ENCODE data around the gene TMPRSS13. TPM values are rescaled to one million over a fixed set of nuclear protein-coding genes. Genes with fewer than 3 reads are reported as not detected.

Gene TMPRSS13
- total and polyA plus RNA-seq, 8 donors: 1.4 to 8.2 (median 2.3) TPM

GRCh38 chr11:117925198-117925925 is 3.8 kb downstream of the TMPRSS13 start:
- 70 to 75% methylated on average over 11 of the region's 11 CpGs for WGBS, 2 donors

DNA sequence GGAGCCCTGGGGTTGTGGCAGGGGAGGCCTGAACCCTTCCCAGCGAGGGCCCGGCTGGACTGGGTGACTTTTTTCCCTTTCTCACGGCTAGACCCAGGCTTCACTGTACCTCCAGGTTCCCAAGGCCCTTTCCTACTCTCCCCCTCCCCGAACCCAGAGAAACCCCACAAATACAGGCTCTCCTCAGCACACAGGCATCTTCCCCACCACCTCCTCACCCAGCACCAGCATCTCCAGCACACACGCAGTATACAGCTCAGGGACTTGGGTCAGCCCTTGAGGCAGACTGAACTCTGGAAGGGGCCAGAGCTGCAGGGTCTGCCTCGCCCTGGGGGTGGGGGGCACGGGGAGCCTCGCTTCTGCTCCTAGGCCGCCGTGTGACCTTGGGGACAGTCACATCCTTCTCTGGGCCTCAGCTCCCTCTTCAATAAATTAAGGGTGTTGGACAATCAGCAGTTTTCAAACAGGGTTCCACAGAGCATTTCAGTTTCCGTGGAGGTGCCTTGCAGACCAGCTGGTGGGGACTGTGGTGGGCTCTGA is 4.5 kb downstream of the TMPRSS13 start:
- no peak for FAIRE-seq

More at GRCh38 chr11:117925198-117925925, 3.8 kb downstream of the TMPRSS13 start:
- H3K4me3 ChIP-seq: no peak overlapping the region
- H3K27ac ChIP-seq: no peak overlapping the region
- TF ChIP-seq, protein P1, sequence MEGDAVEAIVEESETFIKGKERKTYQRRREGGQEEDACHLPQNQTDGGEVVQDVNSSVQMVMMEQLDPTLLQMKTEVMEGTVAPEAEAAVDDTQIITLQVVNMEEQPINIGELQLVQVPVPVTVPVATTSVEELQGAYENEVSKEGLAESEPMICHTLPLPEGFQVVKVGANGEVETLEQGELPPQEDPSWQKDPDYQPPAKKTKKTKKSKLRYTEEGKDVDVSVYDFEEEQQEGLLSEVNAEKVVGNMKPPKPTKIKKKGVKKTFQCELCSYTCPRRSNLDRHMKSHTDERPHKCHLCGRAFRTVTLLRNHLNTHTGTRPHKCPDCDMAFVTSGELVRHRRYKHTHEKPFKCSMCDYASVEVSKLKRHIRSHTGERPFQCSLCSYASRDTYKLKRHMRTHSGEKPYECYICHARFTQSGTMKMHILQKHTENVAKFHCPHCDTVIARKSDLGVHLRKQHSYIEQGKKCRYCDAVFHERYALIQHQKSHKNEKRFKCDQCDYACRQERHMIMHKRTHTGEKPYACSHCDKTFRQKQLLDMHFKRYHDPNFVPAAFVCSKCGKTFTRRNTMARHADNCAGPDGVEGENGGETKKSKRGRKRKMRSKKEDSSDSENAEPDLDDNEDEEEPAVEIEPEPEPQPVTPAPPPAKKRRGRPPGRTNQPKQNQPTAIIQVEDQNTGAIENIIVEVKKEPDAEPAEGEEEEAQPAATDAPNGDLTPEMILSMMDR (IDR thresholded peaks at IDR 0.05): no peak
- H3K9me3 ChIP-seq: no peaks in the 10 kb centered on the region
- DNase-seq (peak in 1 of 6 donors; percentile 36), FAIRE-seq (no peak), ATAC-seq (no peak)
- intact Hi-C loops (cut with DNase I): no loop called here
- H3K4me1 ChIP-seq: no peaks in the 10 kb centered on the region
- no peaks in the 10 kb centered on the region for H3K27me3 ChIP-seq
- no peaks in the 10 kb centered on the region for H3K36me3 ChIP-seq

DNA sequence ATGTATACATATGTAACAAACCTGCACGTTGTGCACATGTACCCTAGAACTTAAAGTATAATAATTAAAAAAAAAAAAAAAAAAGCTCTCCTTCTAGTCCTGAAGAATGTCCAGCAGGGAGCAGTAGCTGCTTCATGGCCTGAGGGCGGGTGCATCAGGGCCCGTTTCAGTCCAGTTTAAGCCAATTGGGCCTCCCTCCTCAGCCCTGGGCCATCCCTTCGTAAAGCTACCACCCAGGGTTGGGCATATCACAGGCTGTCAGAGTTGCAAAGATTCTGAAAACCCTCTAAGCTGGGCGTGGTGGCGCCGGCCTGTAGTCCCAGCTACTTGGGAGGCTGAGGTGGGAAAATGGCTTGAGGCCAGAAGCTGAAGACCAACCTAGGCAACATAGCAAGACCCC is 5.4 kb downstream of the TMPRSS13 start:
- Histone ChIP-seq H3K4me1 (no peaks in the 10 kb centered on the region), H3K4me3 (no peak overlapping the region), H3K27ac (no peak overlapping the region), H3K36me3 (no peaks in the 10 kb centered on the region), H3K27me3 (no peaks in the 10 kb centered on the region), H3K9me3 (no peaks in the 10 kb centered on the region)
- WGBS, 2 donors: 89 to 93% methylated on average over 6 of the region's 7 CpGs
- TF ChIP-seq, protein P1 (IDR thresholded peaks at IDR 0.05): no peak
- no peak for FAIRE-seq
- intact Hi-C loops (cut with DNase I): no loop called here
- DNase-seq: peak in 1 of 6 donors; percentile 38
- no peak for ATAC-seq

More for the DNA sequence above, 4.5 kb downstream of the TMPRSS13 start:
- intact Hi-C loops (cut with DNase I): no loop called here
- peak in 1 of 6 donors; percentile 30 for DNase-seq
- Histone ChIP-seq H3K27ac (no peak overlapping the region), H3K4me3 (no peak overlapping the region), H3K27me3 (no peaks in the 10 kb centered on the region), H3K36me3 (no peaks in the 10 kb centered on the region), H3K4me1 (no peaks in the 10 kb centered on the region), H3K9me3 (no peaks in the 10 kb centered on the region)
- TF ChIP-seq, protein P1 (IDR thresholded peaks at IDR 0.05): no peak
- 62 to 77% methylated on average over 11 of the region's 11 CpGs for WGBS, 2 donors
- no peak for ATAC-seq

GRCh38 chr11:117923275-117923674 is 5.9 kb downstream of the TMPRSS13 start:
- Histone ChIP-seq H3K27ac (no peak overlapping the region), H3K4me3 (no peak overlapping the region), H3K27me3 (no peaks in the 10 kb centered on the region), H3K4me1 (no peaks in the 10 kb centered on the region), H3K9me3 (no peaks in the 10 kb centered on the region), H3K36me3 (no peaks in the 10 kb centered on the region)
- 84 to 90% methylated on average over 4 of the region's 4 CpGs for WGBS, 2 donors
- DNase-seq (no peak), ATAC-seq (no peak), FAIRE-seq (no peak)
- TF ChIP-seq, protein P1 (IDR thresholded peaks at IDR 0.05): no peak
- intact Hi-C loops (cut with DNase I): no loop called here

- Histone ChIP-seq H3K36me3 (no peaks in the 10 kb centered on the region), H3K4me3 (no peak overlapping the region), H3K9me3 (no peaks in the 10 kb centered on the region), H3K27ac (no peak overlapping the region), H3K4me1 (no peaks in the 10 kb centered on the region), H3K27me3 (no peaks in the 10 kb centered on the region)
- ATAC-seq (no peak), DNase-seq (peak in 1 of 6 donors; percentile 28), FAIRE-seq (no peak)
- 91 to 96% methylated on average over 5 of the region's 5 CpGs for WGBS, 2 donors
- intact Hi-C loops (cut with DNase I): no loop called here
- TF ChIP-seq, protein P1 (IDR thresholded peaks at IDR 0.05): no peak
Observed at GRCh38 chr11:117921893-117922292, 7.3 kb downstream of the TMPRSS13 start.
